ENCODE results near the gene ZNF503.

Gene ZNF503

DNA sequence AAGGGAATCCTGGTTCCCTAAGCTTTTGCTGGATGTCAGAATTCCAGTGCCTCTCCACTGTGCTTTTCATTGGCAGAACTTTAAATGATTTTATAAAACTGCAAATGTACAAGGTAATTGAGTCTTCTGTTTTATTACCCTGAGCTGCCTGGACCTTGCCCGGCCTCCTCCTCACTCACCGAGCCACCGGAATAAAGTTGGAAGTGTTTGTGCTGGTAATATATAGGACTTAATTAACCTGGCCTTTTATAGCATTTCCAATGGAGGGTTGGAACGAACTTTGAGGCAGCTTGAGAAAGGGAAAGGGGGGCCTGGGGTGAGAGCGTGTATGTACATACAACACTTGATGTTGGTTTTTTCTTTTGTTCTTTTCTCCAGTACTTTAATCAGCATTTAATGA lies 43.4 kb downstream of the ZNF503 start:
- DNase-seq (ENCODE audit: low read depth in 1 of 2, low spot score in 1 of 2), result no peak

DNA sequence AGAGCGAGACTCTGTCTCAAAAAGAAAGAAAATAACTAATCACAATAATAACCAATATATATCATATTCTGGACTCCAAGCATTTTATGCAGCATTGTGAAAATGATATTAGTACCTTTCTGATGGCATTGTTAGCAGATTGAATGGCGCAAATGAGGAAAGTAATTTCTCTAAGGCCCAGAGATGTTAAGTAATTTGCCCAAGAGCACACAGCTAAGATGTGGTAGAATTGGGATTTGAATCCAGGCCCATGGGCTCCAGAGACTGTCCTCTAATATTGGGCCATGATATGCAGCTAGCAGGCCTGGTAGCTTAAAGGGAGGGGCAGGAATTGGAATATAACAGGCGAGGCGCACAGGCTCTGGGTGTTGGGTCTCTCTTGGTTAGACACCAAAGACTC lies 44.1 kb downstream of the ZNF503 start:
- no peak for DNase-seq (ENCODE audit: low read depth in 1 of 2, low spot score in 1 of 2)

DNA sequence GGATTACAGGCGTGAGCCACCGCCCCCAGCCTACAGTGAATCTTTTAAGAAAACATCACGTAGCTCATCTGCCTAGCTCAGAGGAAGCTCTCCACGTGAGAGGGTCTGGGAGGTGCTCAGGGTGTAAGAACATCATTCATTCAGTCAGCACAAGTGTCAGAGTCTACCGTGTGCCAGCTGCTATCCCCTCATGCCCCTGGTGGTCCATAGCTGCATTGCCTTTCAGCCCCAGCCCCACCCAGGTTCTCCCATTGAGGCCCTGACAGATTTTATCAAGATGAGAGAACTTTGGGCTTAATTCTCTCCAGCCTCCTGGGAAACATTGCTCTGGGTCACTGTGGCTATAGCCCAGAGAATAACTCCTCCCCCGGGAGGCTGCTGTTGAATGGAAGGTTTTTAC lies 45.1 kb downstream of the ZNF503 start:
- no peak for DNase-seq (ENCODE audit: low read depth in 1 of 2, low spot score in 1 of 2)

DNA sequence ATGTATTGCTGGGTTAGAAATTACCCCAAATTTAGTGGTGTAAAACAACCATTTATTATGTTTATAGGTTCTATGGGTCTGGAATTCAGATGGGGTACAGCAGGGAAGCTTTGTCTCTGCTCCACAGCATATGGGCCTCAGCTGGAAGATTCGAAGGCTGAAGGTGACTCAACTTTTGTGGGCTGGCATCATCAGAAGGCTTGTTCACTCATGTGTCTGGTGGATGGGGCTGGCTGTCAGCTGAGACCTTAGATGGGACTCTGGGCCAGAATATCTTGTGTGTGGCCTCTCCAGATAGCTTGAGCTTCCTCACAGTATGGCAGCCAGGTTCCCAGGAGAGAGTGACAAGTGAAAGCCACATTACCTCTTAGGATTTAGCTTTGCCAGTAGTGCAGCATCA lies 45.9 kb downstream of the ZNF503 start:
- no peak for DNase-seq (ENCODE audit: low read depth in 1 of 2, low spot score in 1 of 2)

DNA sequence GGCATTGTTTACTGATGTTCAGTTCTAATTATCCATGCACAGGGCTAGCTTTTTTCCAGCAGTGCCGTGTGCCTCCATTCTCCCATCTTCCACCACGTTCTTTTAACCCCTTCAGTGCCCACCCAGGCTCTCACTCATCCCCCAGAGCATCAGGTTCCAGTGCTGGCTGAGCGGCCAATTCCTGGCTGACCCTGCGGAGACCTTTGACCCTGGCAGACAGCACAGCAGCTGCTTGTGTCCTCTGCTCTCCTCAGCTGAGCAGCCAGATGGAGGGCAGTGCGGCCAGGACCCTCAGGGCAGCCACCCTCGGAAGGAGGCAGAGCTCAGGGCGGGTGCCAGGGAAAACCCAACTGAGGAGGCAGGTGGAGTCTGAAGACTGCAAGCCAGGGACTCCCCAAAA lies 48.4 kb downstream of the ZNF503 start:
- DNase-seq (ENCODE audit: low read depth in 1 of 2, low spot score in 1 of 2), result no peak

DNA sequence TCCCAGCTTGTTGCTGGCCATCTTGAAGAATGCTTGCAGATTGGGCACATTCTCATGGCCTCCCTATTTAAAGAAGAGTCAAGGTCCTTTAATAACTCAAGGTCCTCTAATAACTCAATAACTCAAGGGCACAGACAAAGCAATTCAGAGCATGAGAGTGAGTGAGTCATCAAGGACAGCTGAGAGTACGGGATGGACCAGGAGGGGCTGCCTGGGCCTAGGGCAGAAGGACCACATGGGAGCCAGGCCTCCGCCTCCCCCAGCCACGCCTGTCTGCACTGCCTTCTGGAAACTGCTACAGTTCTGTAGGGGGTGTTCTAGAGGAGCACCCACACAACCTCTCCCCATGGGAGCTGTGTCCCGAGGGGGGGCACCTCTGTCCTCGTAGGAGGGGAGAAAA lies 48.9 kb downstream of the ZNF503 start:
- DNase-seq (ENCODE audit: low read depth in 1 of 2, low spot score in 1 of 2), result no peak

DNA sequence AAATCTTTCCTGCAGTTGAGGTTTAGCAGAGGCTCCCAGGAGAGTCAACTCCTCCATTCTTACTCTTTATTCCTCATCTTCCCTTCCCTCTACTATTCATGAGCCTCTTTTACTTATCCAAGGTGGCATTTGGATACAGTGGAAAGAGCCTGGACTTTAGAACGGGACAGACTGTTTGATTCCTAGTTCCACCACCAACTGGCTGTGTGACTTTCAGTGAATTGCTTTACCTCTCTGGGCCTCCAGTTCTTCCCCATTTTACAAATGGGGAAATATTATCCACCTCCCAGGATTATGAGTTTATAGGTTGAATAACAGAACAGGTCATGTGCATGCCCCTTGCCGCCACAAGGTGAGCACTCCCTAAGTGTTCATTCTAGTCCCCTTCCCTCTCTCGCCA lies 49.9 kb downstream of the ZNF503 start:
- DNase-seq (ENCODE audit: low read depth in 1 of 2, low spot score in 1 of 2), result no peak

DNA sequence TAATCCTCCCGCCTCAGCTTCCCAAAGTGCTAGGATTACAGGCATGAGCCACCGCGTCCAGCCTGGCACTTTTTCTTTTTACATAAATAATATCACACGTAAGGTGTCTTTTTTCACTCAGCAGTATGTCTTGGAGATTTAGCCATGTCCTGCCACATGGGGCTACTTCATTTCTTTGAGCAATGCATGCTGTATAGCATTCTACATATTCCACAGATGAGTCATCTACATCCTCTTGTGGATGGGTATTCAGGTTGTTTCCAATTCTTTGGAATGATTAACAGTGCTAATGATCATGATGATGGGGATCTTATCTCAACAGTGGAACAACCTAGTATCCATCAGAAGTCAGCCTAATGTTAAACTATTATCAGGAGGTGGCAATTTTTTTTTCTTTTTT lies 50.8 kb downstream of the ZNF503 start:
- DNase-seq (ENCODE audit: low read depth in 1 of 2, low spot score in 1 of 2), result no peak

Measured in stimulated activated CD4-positive, alpha-beta T cell treated with anti-CD3 and anti-CD28 coated beads, Interleukin-15, amount 100 ng/mL, for 1 hour (primary cell).